Measurements from ENCODE around the gene RAB22A.

DNA sequence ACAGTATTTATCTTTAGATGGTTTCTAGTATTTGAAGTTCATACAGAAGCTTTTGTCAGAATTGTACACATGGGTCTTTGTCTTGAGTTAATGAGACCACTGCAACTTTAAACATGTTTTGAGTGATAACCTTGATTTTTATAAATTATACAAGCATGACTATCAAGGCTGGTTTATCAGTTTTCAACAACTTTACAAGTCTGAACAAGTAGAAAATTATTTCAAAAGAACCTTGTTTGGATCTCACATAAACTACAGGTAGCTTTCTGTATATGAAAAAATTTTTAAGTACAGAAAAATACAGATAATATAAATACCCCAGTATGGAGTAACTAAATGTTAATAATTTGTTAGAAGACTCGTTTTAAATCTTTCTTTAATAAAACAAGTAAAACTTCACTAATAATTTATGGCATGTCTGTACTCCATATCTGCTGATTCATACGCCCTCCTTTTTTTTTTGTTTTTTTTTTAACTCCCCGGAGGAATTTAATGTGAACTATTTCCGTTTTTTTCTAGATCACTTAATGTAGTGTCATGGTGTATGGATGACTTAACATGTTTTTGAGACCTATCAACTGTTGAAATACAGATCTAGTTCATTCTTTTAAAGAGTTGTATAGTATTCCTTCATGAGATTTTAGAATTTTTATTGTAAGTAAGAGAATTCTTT is 97.8 kb downstream of the RAB22A start:
- TF ChIP-seq, protein P1, sequence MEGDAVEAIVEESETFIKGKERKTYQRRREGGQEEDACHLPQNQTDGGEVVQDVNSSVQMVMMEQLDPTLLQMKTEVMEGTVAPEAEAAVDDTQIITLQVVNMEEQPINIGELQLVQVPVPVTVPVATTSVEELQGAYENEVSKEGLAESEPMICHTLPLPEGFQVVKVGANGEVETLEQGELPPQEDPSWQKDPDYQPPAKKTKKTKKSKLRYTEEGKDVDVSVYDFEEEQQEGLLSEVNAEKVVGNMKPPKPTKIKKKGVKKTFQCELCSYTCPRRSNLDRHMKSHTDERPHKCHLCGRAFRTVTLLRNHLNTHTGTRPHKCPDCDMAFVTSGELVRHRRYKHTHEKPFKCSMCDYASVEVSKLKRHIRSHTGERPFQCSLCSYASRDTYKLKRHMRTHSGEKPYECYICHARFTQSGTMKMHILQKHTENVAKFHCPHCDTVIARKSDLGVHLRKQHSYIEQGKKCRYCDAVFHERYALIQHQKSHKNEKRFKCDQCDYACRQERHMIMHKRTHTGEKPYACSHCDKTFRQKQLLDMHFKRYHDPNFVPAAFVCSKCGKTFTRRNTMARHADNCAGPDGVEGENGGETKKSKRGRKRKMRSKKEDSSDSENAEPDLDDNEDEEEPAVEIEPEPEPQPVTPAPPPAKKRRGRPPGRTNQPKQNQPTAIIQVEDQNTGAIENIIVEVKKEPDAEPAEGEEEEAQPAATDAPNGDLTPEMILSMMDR (conservative IDR thresholded peaks at IDR 0.05 in 1 of 2, IDR thresholded peaks at IDR 0.05 in 1 of 2; ENCODE audit: low read depth in 1 of 2, low read length in 2 of 2) = no peak
- TF ChIP-seq EZH2 (IDR thresholded peaks at IDR 0.05; ENCODE audit: low read length, missing control alignments) = no peak
